ENCODE measurements around the gene PRRT4.

- TF ChIP-seq CTCF (conservative IDR thresholded peaks at IDR 0.05) (no peak), EZH2 (IDR thresholded peaks at IDR 0.05; ENCODE audit: low read depth) (no peak)
Measured at GRCh38 chr7:128380483-128381106, 19.1 kb upstream of the PRRT4 start.

Measured in PC-9 (cell line).